HG03175 (cell line): ENCODE measurements around the gene STX18.
"Not testable (repeated sequence)": the region's sequence is repeated elsewhere in the genome, so short reads cannot be mapped to it uniquely, and the experiment has no call there.

Experiments used
- ATAC-seq: cut with Tn5 transposase; IDR thresholded peaks from one replicate; pipeline ENCODE4 v1.9.1; 2021; ENCODE audit warnings: mild to moderate bottlenecking, moderate library complexity; ENCODE audit not compliant: unreplicated experiment

The STX18 gene

DNA sequence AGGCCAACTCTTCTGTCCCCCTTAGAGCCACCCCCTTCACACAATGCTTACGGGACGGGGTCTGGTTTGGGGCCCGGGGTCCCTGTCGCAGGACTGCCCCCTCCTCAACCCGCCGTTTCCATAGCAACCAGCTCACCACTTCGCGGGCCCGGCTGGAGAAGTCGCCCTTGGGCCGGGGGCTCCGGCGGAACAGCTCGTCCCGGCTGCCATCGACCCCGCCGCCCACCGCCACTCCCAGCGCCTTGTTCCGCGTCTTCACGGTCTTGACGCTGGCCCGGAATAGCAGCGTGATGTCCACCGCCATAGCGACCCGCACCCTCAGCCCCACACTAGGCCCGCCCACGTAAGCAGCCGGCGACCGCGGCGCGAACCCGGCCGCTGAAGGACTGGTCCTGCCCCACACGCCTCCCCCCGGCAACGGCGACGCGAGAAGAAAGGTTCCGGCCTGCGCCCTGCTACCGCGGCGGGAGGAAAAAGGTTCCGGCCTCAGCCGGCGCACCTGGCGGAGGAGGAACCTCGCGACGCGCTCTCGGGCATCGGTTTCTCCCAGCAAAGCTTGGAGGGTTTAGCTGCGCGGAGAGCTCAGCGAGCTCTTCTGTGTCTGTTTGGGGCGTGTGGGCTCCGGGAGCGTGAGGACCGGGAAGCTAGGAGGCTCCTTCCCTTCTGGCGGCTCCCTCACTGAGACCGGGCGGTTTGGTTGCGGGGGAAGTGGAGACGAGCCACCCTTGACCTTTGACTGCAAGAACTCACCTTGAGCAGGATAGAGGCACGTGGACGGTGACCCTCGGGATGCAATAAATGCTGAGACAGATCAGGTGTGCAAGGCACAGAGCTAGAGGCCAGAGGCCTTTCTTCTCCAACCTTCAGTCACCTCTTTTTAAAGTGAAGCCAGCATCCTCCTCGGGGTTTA is at the start of gene STX18:
STX18 (minus strand) TSS at position 388 of the 910 bp plus-strand sequence; CDS start at position 304, 84 bp downstream.
- ATAC-seq = peak; percentile 88

DNA sequence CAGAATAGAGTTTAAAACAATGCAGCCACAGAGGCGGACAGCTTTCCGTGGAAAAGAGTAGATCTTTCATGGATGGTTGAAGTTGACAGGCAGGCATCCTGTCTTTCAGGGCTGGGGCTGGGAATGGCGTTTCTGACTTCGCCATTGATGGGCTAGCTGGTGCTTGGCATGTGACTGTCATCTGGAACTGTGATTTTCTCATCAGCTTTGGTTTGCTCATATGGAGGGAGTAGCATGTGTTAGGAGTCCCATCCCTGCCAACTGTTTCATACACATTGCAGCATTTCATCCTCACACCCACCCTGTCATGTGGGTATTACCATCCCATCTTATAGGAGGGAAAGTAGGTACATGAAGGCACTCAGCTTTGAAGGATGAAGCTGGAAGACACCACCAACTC is 49.2 kb upstream of the STX18 start:
- ATAC-seq = no peak

DNA sequence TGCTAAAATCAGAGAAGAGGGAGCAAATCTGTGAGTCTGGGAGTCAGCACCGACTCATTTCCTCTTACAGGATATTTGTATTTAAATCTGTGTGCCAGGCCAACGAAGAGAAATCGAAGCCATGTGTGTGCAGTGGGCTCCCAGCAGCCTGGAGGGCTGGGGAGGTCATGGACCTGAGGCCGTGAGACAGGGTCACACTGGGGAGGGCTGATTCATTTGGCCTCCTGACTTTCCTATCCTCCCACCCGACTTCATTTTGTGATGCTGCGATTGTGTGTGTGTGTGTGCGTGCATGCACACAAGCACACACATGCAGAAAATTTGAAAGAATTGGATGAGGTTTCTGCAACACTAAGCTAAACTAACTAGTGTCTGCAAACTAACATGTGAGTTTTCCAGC is 48.7 kb upstream of the STX18 start:
- no peak for ATAC-seq

DNA sequence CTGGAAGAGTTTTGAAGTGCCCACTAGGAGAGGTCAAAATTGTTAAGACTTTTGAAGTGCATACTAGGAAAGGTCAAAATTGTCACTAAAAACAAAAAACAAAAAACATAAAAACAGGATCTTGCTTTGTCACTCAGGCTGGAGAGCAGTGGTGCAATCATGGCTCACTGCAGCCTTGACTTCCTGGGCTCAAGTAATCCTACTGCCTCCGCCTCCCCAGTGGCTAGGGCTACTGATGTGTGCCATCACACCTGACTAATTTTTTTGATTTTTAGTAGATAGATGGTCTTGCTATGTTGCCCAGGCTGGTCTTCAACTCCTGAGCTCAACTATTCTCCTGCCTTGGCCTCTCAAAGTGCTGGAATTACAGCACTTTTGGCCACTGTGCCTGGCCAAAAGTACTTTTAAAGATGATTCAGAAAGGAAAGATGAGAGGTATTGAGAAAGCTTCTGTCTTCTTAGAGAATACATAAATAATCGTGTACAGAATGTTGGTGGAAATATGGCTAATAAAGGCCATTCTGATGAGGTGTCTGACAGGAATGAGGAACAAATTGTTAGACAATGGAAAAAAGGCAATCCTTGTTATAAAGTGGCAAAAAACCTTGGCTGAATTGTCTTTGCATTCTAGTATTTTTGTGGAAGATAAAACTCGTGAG is 43.3 kb upstream of the STX18 start:
- no peak for ATAC-seq

DNA sequence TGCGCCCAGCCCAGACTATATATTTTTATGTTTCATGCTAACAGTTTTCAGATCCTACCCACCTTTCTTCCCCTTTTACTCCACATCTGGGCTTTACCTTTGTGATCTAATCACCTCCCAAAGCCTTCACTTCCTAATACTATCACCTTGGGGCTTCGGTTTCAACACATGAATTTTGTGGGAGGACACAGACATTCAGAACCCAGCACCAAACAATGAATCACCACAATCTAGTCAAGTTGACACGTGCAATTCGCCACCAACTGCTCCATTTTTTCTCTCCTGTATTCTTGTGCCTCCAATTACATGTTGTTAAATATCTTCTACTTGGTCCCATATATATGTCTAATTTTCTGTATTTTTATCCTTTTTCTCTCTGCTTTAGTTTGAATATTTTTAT is 41.8 kb upstream of the STX18 start:
- no peak for ATAC-seq

DNA sequence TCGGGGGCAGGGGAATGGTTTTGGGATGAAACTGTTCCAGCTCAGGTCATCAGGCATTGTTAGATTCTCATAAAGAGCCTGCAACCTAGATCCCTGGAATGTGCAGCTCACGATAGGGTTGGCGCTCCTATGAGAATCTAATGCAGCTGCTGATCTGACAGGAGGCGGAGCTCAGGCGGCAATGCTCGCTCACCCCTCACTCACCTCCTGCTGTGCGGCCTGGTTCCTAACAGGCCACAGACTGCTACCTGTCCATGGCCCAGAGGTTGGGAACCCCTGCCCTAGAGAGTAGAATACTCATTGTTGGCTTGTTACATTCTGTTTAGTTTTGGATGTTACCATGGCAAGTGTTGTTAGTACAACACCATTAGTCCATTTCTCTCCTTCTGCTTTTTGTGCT is 40.8 kb upstream of the STX18 start:
- no peak for ATAC-seq

DNA sequence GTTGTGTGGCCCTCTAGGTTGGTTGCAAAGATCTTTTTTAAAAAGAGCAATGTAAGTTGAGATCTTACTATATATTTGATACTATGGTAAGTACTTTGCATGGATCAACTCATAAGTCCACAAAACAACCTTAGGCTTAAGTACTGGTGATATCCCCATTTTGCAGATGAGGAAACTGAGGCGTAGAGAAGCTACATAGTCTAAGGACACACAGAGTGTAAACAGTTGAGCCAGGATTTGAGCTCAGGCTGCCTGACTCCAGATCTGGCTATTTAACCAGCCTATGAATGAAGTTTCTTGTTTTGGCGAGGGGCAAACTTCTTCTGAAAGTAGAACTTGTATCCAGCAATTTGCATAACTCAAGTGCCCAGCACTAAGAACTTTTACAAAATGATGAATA is 38.6 kb upstream of the STX18 start:
- ATAC-seq = no peak

DNA sequence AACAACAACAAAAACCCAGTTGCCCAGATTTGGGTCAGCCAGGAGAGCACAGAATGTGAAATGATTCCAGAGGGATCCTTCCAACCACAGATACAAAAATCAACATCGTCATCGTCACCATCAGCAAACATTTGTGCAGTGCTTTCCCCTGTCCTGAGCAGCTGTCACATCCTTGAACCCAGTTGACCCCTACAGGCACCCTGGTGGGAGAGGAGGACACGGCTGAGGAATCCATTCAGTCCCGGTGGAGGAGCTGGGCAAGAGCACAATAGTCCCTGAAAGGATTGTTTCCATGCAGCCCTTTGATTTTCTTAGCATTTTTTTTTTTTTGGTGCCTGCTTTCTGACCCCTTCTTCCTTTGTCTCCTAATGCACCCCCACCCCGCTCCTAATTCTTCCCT is 37.1 kb upstream of the STX18 start:
- ATAC-seq = no peak

DNA sequence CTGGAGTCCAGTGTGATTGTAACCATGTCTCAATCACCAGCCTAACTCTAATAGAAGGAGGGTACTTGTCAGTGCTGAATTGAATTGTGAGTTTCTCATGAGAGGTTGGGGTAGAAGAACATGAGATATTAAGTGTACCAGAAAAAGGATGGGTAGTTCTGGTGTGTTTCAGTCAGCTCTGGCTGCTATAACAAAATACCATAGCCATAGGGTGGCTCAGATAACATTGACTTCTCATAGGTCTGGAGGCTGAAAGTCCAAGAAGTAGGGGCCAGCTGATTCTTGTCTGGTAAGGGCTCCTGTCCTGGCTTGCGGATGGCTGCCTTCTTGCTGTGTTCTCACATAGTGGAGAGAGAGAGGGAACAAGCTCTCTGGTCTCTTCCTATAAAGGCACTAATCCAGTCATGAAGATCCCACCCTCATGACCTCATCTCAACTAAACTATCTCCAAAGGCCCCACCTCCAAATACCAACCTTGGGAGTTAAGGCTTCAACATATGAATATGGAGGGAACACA is 35.6 kb upstream of the STX18 start:
- no peak for ATAC-seq

DNA sequence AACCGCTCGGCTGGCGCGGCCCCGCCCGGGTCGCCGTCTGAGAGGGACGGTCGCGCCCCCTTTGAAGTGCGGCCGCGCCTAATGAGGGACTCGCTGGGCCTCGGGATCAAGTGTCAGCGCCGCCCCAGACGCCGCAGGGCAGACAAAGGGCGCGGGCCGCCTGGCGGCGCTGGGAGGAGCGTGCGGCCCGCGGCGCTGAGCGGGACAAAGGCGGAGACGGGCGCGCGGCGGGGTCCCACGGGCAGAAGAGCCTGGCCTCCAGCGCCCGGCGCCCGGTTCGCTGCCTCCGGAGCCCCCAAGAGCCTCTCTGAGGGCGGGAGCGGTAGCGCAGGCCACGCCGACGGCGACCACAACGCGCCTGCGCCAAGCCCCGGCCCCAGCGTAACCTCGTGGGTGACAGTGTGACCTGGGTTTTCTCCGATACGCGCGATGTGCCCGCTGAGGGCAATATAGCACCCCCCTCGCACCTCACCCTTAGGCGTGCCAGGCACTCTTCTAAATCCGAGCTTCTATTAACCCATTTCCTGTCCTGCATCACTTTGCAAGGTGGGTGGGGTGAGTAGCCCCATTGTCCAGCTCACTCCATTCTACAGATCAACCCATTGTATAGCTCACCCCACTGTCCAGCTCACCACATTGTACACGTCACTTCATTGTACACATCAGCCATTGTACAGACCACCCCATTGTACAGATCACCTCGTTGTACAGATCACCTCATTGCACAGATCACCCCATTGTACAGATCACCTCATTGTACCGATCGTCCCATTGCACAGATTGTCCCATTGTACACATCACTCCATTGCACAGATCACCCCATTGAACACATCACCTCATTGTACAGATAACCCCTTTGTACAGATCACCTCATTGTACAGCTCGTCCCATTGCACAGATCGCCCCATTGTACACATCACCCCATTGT is 33.7 kb upstream of the STX18 start:
- ATAC-seq = peak; percentile 88

DNA sequence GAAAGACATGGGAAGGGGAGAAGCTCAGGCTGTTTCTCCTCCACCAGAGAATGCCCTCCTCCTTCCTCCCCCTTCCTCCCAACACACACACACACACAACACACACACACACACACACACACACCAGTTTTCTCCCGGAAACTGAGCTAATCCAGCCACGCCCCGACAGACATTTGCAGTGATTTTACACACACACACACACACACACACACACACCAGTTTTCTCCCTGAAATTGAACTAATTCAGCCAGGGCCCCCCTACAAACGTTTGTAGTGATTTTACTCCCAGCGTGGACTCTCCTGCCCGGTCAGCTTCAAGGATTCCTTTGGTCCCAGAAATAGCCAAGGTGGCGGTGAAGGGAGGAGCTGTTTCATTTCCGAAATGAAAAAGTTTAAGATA is 32.9 kb upstream of the STX18 start:
- no peak for ATAC-seq

DNA sequence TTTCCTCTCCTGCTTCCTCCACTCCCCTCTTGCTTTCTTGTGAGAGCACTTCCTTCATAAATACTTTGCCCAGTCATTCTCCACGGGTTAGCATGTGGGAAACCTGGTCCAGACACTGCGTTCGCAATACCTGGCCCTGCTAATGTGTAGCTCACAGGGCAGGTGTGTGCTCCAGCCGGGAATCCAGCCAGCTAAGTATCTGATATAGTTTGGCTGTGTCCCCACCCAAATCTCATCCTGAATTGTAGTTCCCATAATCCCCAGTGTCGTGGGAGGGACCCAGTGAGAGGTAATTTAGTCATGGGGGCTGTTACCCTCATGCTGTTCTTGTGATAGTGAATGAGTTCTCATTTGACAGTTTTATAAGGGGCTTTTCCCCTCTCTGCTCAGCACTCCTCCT is 32.2 kb upstream of the STX18 start:
- ATAC-seq = no peak

DNA sequence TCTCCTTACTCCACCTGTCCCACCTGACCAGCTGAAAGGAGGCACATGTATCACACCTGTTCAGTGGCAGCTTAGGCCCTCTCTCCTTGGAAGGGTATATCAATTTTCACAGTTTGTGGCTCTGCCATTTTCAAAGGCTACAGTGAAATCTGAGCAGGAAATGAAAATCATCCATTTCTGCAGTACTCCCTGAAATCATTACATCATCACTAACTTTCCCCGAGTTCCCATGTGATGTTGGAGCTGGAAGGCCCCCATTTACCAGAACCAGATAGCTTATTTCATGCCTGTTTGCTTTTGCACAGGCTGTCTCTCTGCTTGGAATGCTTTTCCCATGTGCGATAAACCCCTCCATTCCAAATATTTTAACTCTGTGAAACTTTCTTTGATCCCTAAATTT is 31.0 kb upstream of the STX18 start:
- ATAC-seq = no peak

DNA sequence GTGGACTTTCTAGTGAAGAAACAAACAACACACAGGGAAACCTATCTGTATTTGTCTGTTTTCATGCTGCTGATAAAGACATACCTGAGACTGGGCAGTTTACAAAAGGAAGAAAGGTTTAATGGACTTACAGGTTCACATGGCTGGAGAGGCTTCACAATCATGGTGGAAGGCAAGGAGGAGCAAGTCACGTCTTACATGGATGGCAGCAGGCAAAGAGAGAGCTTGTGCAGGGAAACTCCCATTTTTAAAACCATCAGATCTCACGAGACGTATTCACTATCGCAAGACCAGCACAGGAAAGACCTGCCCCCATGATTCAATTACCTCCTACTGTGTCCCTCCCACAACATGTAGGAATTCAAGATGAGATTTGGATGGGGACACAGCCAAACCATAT is 28.0 kb upstream of the STX18 start:
- not testable (repeated sequence) for ATAC-seq

DNA sequence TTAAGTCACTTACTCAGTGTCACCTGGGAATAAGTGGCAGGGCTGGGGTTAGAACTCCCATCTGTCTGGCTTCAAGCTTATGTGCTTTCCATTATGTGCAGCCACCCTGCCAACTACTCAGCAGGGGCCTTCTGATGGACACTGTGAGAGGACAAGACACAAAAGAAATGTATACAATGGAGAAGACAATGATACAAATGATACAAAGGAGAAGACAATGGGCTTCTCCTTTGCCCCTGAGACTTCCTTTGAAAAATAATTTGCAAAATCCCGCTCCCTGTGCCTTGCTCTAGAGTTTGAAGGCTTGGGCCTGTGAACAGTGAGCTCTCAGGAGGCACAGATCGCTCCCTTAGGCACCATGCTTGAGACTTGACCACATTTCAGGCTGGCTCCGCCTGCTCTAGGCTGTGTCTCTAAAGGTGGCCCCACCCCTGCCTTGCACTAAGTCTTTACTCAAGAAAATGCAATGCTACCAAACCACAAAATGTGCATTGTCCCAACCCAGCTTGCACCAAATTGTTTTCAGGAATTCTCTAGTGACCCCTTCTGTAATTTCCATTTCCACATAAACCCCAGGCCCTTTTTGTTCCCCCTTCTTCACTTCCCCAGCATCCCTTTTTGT is 27.1 kb upstream of the STX18 start:
- no peak for ATAC-seq

DNA sequence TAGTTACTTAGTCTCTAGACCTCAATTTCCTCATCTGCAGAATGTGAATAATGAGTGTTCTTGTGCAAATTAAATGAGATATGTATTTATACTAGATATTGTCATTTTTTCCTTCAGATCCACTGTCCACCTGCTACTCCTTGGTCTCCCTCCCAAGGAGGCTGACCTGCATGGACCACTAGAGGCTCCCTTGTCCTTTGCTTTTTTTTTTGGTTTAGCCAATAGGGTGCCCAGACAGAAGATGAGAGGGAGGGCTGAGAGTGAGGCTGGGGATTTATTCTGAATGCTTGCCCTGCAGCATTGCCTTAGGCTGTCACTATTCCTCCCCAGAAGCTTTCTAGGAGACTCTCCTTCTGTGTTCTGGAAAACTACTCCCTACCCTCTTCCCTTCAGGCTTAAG is 24.5 kb upstream of the STX18 start:
- ATAC-seq = not testable (repeated sequence)

DNA sequence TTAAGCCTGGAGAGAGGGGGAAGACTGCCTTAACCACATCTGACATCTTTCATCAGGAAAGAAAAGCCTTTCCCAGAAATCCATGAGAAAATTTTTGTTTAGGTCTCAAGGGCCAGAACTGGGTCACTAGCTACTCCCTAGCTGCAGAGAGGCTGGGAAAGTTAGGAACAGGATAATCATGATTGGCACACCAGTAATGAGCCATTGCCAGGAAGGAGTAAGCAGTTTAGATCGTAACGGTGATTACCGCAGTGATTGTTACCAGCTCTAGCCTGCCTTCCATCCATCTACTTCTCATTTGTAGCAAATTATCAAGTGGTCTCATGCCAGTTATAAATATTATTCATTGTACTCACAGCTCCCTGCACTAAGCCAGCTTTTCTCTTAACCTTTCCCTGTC is 22.7 kb upstream of the STX18 start:
- ATAC-seq = no peak

DNA sequence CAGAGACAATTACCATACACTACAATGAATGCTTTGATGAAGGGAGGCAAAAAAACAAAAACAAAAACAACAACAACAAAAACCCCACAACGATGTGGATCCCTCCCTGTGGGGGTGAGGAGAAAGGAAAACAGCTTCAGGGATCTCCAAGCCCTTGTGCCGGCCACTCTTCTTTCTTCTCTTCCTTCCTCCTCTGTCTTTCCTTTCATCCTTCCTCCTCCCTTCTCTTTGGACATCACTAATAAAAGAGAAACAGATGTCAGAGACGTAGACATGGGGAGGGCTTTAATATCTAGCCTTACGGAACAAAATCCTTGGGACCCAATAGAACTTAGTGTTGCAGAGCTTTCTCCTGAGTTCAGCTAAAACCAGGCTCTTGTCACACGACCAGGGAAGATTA is 18.8 kb upstream of the STX18 start:
- no peak for ATAC-seq

DNA sequence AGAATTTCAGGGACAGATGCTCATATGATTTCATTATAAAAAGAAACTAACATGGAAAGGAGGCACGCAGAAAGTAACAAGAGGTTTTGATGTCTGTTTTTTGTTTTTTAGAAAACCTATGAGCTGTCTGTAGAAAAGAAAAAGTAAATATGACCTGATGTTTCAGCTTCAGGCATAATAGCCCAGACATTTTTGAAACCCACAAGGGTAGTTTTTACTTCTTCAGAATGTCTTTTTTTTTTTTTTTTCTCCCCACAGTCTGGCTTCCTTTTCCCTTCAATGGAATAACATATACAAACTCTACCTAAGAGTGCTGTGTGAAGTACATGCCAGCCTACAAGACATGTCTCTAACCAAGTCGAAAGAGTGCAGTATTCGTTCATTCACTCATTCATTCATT is 18.3 kb upstream of the STX18 start:
- no peak for ATAC-seq

DNA sequence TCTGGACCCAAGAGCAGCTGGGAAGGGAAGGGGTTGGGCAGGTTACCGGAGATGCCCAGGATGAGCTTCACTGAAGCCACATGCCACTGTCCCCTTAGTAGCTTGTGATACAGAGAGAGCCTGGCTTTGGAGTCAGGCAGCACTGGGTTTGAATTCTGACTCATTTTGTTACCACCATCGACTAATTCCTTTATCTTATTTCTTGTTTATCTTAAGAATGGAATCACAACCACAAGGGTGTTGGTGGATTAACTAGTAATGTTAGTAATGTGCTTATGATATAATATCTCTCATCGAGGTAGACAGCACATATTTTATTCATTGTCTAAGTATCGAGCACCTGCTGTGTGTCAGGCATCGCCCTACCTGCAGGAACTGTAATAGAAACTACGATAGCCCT is 17.7 kb upstream of the STX18 start:
- no peak for ATAC-seq

DNA sequence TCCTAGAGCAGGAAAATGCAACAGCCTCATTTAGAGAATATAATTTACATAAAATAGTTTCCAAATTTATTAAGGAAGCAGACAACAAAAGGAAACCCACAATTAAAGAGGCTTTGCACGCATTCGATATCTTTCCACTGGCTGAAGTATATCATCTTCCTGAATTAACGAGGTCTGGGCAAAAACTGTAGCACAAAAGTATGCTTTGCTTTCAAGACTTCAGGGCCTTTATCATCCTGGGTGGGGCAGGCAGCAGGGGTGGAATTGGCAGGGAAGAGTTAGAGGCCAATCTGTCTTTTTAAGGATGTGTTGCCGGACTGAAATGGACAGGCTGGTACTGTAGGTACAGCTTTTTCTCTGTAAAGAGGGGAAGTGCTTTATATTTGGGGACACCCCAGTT is 17.0 kb upstream of the STX18 start:
- no peak for ATAC-seq
